Effector CD8-positive, alpha-beta T cell (primary cell): Measurements from ENCODE around the gene IFIT1B.

Experiments used
- DNase-seq: peaks from one replicate; lab custom pipeline; 2025; lab: John Stamatoyannopoulos, UW

Gene IFIT1B

DNA sequence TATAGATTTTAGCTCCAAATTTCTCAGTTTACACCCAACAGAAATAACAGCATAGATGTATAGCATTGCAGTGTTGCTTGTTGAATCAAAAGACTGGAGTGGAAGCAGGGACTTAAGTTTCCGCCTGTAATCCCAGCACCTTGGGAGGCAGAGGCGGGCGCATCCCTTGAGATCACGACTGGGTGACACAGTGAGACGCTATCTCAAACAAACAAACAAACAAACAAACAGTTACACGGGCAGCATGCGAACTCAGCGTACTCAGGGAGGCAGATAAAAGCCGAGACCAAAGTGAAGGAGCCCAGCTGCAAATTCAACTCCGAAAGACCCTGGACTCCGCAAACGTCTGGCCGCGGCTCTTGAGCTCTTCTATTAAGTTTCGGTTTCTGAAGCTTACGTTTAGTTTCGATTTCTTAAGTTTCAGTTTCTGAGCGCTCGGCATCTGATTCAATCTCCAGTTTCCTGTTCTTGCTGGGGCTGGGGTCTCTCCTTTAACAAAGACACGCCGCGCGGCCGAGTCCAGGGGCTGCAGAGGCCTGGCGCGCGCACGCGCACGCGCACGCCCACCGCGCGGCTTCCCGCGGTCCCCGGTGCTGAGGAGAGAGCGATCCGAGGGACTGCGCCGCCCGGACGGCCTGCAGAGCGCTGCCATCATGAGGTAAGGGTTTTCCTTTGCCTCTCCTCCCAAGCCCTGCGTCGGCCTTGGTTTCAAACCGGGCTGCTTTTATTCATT is 36.5 kb downstream of the IFIT1B start, which contains the start of gene IFIT5:
Gene IFIT5, plus strand, starts transcription at position 423 of the 733 bp plus-strand sequence. Its CDS starts 231 bp downstream, at position 654.
- DNase-seq: peak; percentile 49

DNA sequence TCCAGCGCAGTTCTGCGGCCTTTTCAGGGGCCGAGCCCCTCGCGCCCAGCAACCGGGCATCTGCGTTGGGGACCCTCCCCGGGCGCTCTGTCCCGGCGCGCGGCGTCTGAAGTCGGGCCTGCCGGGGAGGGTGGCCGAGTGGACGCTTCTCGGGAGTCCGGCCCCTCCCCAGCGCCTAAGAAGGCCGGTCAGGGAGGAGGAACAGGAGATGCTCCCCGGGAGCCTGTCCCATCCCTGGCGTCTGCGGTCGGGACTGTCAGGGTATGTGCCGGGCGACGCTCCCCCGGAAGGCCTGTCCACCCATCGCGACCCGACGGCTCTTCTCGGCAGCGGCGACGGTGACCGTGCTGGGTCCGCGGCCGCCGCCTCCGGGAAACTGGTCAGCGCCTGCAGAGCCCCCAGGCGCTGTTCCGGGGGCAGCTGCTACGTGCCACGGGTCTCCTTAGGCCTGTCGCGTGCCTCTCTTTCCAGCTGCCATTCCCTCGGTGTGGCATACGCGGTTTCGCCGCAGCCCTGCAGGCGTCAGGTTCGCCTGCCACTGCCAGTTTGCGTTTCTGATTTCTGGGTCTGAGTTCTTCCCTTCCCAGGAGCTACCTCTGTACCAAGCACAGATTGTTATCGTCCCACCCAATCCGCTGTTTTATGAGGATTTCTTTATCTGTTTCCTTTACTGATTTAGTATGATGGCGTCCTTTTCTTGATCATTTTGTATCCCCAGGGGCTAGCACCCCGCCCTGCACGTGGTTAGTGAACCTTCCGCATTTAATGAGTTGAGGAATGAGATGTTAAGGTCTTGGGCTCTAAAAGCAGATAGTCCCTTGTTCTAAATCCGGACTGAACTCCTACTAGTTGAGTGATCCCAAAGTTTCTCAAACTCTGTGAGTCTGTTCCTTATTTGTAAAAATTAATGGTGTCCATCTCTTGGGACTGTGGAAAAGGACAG is 37.3 kb downstream of the IFIT1B start:
- peak; percentile 8 for DNase-seq

DNA sequence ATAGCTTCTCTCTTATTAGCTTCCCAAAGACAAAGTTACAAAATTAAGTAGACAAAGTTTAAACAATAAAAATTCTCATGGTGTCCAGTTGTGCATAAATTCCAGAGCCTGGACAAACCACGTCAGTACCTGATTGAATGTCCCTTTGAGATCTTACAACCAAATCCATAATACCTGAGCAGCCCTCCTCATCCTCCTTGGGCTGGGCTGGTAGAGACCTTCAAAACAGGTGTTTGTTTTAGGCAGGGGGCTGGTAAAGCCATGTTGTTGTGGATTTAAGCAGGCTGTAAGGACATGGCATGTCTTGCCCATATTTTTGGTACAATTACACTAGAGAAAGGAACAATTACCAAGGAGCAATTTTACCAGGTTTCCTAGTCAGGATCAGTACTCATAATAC is 38.6 kb downstream of the IFIT1B start:
- no peak for DNase-seq

DNA sequence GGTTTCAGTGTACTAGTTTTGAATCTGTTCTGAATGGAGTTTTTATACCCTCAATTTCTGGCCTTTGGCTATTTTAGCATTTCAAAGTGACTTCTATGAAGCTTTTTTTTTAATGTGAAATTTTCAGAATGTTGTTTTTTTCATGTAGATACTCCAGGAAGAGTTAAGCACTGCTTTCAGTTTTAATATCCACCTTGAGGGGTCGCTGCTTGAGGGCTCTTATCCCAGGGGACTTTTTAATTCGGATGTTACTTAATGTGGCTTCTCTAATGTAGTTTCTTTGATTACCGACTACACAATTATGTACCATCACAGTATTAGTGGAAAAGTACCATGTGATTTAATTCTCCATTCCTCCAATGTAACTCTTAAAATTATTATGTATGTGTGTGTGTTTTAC is 41.7 kb downstream of the IFIT1B start:
- DNase-seq: peak; percentile 1

DNA sequence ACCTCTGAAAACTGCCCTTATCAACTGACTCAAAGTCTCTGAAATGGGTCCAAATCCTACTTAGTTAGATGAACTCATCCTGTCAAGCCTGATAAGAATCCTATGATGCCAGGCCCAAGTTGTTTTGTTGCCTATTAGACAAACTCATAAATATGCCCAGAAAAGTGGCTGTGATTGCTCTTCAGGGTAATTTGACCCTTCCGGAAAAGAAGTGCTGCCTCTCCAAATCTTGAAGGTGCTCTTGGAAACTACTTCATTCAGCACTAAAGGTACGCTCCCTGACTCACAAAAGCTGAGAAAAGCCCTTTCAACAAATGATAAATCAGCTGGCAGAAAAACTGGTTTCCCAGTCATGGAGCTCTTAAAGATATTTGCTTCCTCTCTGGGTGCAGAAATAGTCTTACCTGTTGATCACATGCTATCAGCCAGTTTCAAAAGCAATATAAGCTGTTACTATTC is 43.2 kb downstream of the IFIT1B start:
- no peak for DNase-seq

DNA sequence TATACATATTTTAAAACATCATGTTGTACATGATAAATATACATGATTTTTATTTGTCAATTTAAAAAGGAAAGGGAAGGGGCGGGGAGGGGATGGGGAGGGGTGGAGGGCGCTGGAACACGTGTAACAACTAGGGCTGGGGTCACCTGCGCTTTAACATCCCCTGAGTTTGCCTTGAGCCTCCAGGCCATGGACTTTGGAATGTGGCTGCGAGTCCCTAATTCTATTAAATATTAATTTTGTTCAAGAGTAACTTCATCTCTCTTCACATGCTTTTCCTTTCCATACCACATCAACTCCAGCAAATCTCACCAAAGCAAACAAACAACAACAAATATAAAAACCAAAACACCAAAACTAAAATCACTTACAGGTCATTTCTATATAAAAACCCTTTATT is 47.1 kb downstream of the IFIT1B start:
- no peak for DNase-seq

DNA sequence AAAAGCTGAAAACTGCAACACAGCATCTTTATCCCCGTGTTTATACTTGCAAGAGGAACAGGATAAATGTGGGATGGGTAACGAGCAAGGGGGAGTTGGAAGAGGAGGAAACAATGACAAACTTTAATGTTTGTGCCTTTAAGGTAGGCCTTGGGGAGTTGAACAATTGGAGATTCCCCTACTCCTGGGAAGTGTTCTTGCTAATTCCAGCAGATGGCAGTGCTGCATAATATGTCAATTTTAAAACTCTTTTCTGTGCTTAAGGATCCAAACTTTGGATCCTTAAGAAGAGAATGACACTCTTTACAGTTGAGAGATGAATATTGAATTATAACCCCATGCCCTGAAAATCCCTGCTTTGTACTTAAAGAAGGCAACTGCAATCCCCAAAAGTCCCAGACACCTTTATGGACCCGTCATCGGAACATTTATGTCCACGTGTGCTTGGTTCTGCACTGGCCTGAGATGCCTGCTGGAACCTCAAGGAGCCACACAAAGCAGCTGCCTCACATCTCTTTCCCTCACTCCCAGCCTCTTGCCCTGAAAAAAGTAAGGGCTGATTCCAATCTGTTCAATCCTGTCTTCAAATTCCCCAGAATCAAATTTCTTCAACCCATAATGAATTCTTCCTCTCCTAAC is 48.5 kb downstream of the IFIT1B start:
- no peak for DNase-seq

DNA sequence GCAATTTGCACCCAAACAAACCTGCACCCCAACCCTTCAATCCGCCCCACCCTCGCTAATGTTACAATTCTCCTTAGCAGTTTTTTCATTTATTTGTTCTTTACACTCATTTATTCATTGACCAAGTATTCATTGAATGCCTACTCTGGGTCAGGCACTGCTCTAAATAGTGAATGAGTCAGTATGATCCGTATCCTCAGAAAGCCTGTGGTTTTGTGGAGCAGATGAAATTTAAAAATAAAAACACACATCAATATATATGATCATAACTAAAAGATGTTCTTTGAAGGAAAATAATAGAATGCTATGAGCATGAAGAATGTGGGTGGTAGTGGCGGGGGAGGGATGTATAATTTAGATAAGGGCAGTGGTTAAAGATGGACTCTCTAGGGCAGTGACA is 49.8 kb downstream of the IFIT1B start:
- DNase-seq: no peak

DNA sequence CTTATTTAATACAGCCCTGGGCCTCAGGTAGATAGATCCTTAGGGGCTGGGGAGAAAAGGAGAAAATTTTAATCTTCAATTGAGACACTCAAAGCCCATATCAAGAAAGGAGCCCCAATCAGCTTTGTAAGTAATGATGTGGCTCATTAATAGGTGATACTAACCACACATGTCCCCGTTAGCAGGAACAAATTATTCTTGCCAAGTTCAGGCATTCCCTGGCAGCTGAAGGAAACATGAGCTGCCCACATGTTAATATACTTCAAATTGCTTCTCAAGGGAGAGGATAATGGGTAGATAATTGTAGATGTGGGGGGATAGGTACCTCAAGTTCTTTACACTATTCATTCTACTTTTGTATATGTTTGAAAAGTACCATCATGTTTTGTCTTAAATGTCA is 51.0 kb downstream of the IFIT1B start:
- no peak for DNase-seq

DNA sequence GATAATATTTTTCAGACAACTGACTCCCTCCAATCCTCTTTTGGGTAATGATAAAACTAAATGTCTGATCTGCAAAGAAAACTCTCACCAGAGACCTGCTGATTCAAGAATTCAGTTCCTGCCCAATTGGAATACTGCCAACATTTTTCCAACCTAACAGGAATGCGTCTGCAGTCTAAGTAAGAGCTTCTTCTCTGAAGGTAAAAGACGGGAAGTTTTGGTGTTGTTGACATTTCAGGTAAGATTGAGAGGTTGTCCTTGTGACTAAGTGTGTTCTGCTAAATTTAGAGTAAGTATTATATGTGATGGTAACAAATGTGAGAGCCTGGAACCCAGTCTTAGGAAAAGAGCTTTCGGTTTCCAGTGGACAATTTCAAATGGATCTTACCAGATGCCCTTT is 54.1 kb downstream of the IFIT1B start:
- DNase-seq: no peak
